ENCODE data around the gene KCNA10.

KCNA10 gene

DNA sequence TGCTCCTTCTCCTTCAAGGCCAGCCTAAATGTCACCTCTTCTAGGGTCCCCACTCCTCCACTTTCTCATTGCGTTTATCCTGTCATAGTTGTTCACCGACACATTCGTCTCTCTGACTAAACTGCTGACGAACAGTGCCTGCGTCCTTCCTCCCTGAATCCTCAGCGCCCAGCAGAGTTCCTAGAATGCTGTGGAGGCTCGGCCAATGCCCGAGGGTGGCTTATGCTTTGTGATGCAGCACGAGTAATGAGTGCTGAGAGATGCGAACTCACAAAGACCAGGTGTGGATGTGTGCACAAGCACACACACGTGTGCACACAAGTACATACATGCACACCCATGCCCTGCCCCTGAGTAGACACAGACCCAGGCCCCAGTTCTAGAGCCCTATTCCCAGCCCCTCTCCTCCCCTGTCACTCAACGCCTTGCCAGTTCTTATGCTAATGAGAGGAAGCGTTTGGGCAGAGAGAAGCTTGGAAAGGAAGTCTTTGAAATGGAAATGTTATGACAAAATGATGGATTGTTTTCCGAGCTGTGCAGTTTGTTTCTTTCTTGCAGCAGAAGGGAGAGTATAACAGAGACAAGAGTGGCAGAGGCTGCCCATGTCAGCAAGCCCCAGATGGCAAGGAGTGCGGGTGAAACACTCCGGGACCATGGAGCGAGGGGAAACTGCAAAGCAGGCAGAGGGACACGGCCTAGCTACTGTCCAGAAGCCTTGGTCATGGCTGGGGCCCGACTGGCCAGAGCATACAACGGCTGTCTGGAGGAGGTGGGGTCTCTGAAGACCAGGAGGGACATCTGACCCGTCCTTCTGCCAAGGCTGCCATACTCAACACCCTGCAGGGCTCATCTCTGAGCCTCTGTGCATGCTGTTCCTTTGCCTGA is 24.2 kb downstream of the KCNA10 start:
- TF ChIP-seq, protein P1, sequence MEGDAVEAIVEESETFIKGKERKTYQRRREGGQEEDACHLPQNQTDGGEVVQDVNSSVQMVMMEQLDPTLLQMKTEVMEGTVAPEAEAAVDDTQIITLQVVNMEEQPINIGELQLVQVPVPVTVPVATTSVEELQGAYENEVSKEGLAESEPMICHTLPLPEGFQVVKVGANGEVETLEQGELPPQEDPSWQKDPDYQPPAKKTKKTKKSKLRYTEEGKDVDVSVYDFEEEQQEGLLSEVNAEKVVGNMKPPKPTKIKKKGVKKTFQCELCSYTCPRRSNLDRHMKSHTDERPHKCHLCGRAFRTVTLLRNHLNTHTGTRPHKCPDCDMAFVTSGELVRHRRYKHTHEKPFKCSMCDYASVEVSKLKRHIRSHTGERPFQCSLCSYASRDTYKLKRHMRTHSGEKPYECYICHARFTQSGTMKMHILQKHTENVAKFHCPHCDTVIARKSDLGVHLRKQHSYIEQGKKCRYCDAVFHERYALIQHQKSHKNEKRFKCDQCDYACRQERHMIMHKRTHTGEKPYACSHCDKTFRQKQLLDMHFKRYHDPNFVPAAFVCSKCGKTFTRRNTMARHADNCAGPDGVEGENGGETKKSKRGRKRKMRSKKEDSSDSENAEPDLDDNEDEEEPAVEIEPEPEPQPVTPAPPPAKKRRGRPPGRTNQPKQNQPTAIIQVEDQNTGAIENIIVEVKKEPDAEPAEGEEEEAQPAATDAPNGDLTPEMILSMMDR (IDR thresholded peaks at IDR 0.05; ENCODE audit: insufficient read depth, low read depth, low read length, missing control alignments): no peak
- DNase-seq (ENCODE audit: low read depth): no peak
- no peak overlapping the region for H3K4me3 ChIP-seq (ENCODE audit: low read depth, low read length)

DNA sequence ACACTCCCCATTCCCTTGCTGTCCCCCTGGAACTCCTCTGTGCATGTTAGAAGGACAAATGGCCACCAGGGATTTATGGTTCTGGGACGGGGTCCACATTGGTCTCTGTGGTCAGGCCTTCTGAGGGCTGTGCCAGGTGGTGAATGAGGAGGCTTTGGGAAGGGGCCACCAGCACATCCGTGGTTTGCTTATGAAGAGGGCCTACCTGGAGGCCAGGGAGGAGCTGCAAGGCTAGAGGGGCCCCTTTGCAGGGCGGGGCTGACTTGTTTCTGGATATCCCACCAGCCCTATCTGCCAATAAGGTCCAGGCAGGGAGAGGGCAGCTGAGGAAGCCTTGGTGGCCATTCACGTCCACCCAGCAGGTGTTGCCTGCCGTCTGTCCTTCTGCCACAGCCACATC is 24.9 kb downstream of the KCNA10 start:
- TF ChIP-seq, protein P1 (IDR thresholded peaks at IDR 0.05; ENCODE audit: insufficient read depth, low read depth, low read length, missing control alignments): no peak
- H3K4me3 ChIP-seq (ENCODE audit: low read depth, low read length): no peak overlapping the region
- DNase-seq (ENCODE audit: low read depth): no peak

DNA sequence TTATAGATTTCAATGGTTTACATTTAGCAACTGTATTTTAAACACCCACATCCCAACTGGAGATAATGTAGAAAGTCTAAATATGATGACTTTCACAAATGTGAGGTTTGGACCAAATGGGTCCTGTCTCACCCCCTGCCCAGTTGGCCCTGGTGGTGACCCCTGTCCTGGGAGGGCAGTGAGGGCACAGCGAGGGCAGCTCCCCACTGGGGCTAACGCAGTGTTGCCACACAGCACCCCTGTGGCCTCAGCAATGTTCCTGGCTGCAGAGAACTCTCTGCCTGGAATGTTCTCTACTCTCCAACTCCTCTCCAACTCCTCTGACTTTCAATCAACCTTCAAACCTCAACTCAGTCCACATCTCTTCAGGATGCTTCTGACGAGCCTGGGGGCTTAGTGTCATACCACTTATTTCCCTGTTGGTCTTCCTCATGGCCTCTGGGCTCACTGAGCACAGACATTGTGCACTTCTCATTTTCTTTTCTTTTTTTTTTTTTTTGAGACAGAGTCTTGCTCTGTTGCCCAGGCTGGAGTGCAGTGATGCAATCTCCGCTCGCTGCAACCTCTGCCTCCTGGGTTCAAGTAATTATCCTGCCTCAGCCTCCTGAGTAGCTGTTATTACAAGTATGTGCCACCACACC is 25.8 kb downstream of the KCNA10 start:
- TF ChIP-seq, protein P1 (IDR thresholded peaks at IDR 0.05; ENCODE audit: insufficient read depth, low read depth, low read length, missing control alignments): no peak
- no peak for DNase-seq (ENCODE audit: low read depth)

DNA sequence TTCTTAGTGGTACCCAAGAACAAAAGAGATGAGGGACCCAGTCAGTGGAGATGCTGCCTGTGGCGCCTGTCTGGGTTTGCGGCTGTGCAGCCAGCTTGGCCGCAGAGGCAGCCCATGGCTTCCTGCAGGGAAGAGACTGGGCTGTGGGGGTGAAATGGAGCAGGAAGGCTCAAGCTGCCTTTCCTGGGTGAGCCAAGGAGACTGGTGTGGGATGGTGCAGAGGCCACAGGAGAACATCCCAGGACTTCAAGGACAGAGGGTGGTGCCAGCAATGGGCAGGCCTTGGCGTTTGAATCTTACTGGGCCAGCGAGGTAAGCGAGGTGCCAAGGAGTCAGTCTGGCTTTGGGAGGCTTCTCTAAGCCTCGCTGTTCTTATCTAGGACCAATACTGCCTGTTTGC is 26.4 kb downstream of the KCNA10 start:
- H3K4me3 ChIP-seq (ENCODE audit: low read depth, low read length): no peak overlapping the region
- DNase-seq (ENCODE audit: low read depth): no peak
- TF ChIP-seq, protein P1 (IDR thresholded peaks at IDR 0.05; ENCODE audit: insufficient read depth, low read depth, low read length, missing control alignments): no peak

More for the DNA sequence above, 25.8 kb downstream of the KCNA10 start:
- H3K4me3 ChIP-seq (ENCODE audit: low read depth, low read length): no peak overlapping the region

DNA sequence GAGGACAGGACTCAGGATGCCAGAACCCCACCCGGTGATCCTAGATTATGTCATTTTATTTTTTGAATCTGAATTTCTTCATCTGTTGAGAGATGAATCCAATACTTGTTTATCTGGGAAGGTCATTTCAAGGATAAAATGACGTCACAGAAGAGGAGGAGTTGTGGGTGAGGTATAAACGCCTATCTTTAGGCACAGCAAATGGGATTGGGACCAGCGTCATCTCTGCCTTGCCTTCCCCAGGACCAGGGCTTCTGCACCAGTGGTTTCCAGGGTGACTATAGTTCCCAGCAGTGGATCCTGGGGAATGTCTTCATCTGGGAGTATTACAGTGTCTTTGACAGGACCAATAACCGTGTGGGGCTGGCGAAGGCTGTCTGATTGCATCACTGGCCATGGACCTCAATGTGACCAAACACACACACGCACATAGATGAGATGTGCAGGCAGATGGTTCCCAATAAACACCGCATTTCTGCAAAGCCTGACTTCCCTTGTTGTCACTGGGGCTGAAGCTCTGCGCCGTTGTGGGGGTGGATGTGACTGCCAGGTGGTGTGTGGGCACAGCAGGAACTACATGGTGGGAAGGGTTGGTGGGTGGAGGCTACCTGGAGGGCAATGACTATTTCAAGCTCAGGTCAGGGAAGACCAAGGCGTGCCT is 28.1 kb downstream of the KCNA10 start:
- no peak overlapping the region for H3K4me3 ChIP-seq (ENCODE audit: low read depth, low read length)
- TF ChIP-seq, protein P1 (IDR thresholded peaks at IDR 0.05; ENCODE audit: insufficient read depth, low read depth, low read length, missing control alignments): no peak
- DNase-seq (ENCODE audit: low read depth): no peak

DNA sequence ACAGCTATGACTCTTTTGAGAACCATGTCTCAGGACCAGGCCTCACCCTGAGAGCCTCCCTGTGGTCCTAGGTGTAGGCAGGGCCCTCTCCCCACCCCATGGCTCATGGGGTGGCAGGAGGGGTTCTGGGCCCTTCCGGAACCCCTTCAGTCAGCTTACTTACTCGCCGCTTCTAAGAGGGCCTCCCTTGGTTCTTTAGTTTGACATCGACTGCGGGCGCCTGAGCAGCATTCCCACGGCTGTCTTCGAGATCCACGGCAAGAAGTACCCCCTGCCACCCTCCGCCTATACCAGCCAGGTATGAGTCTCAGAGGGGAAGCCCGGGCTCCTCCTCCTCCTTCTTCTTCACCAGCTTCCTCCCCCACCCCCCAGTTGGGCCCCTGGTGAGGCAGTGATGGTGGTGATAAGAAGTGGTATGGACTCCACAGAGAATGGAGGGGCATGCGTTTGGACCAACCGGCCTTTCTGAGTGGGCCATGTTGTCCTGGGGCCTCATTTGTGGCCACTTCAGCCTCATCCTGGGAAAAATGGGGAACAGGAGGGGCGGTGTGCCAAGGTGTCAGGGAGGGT is 28.9 kb downstream of the KCNA10 start:
- no peak overlapping the region for H3K4me3 ChIP-seq (ENCODE audit: low read depth, low read length)
- DNase-seq (ENCODE audit: low read depth): no peak
- TF ChIP-seq, protein P1 (IDR thresholded peaks at IDR 0.05; ENCODE audit: insufficient read depth, low read depth, low read length, missing control alignments): no peak

Data from GM12865 (cell line).